ENCODE results near the gene ARSI.

GRCh38 chr5:150305557-150305956 lies 2.9 kb upstream of the ARSI start:
- TF ChIP-seq EZH2 (IDR thresholded peaks at IDR 0.05; ENCODE audit: low read length, unreplicated experiment), result no peak
- TF ChIP-seq EZH2phosphoT487 (IDR thresholded peaks at IDR 0.05; ENCODE audit: borderline replicate concordance, low read length), result no peak
- no peak for TF ChIP-seq CTCF (conservative IDR thresholded peaks at IDR 0.05; ENCODE audit: low read depth, low read length)

Data from PC-3 (cell line).